SK-N-SH treated with all-trans-retinoic acid at 6 μM for 48 hours (cell line): Measurements from ENCODE around the gene AKAP1.

Source experiments
- BACH2 ChIP-seq: fragments of 250-450 bp; sonication (Bioruptor Pico); IDR thresholded peaks from 2 replicates; pipeline ENCODE4 v1.9.0; 2021; ENCODE audit warnings: mild to moderate bottlenecking, borderline replicate concordance
- CSDC2 ChIP-seq: fragments of 250-450 bp; sonication (Bioruptor Pico); IDR thresholded peaks from 2 replicates; pipeline ENCODE4 v1.5.0; 2020; ENCODE audit warnings: mild to moderate bottlenecking, moderate library complexity
- CSRNP3 ChIP-seq: fragments of 250-450 bp; sonication (Bioruptor Pico); IDR thresholded peaks from 2 replicates; pipeline ENCODE4 v1.5.1; 2021; ENCODE audit warnings: mild to moderate bottlenecking, moderate library complexity
- OSR1 ChIP-seq: fragments of 250-450 bp; sonication (Bioruptor Pico); IDR thresholded peaks from 2 replicates; pipeline ENCODE4 v1.8.0; 2022; ENCODE audit warnings: moderate library complexity, mild to moderate bottlenecking, inconsistent platforms
- POU6F1 ChIP-seq: fragments of 250-450 bp; sonication (Bioruptor Pico); IDR thresholded peaks from 2 replicates; pipeline ENCODE4 v1.8.0; 2021; ENCODE audit warnings: low read depth, mild to moderate bottlenecking, moderate library complexity, borderline replicate concordance
- ZFP3 ChIP-seq: fragments of 250-450 bp; sonication (Bioruptor Pico); IDR thresholded peaks from 2 replicates; pipeline ENCODE4 v1.5.0; 2020; ENCODE audit warnings: mild to moderate bottlenecking, moderate library complexity
- ZFP30 ChIP-seq: fragments of 450-650 bp; formaldehyde crosslinking; IDR thresholded peaks from 2 replicates; pipeline ENCODE4 v1.5.0; 2022; ENCODE audit warnings: mild to moderate bottlenecking, moderate library complexity
- TF ChIP-seq, protein P1 (sequence below): fragments of 250-450 bp; sonication (Bioruptor Pico); IDR thresholded peaks from 2 replicates; pipeline ENCODE4 v1.8.0; 2020; ENCODE audit warnings: mild to moderate bottlenecking, moderate library complexity, borderline replicate concordance

DNA sequence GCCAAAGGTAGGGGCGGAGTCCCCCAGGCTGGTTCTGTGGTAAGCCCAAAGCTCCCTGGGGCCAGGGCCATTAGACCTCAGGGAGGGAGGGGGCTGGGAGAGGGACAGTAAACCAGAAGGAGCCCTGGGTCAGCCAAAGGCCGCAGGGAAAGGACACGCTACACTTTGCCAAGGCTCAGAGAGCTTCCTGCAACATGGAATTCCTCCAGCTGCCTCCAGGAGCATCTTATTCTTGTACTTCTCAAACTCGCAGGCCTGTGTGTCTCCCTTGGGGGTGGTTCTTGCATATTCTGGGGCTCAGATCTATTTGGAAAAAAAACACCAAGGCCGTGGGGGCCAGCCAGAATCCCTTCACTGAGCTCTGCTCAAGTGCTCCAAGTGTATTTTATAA lies 25.1 kb downstream of the AKAP1 start:
- TF ChIP-seq BACH2 (CRISPR knock-in tag) = no peak
- TF ChIP-seq, protein P1, sequence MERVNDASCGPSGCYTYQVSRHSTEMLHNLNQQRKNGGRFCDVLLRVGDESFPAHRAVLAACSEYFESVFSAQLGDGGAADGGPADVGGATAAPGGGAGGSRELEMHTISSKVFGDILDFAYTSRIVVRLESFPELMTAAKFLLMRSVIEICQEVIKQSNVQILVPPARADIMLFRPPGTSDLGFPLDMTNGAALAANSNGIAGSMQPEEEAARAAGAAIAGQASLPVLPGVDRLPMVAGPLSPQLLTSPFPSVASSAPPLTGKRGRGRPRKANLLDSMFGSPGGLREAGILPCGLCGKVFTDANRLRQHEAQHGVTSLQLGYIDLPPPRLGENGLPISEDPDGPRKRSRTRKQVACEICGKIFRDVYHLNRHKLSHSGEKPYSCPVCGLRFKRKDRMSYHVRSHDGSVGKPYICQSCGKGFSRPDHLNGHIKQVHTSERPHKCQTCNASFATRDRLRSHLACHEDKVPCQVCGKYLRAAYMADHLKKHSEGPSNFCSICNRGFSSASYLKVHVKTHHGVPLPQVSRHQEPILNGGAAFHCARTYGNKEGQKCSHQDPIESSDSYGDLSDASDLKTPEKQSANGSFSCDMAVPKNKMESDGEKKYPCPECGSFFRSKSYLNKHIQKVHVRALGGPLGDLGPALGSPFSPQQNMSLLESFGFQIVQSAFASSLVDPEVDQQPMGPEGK (CRISPR knock-in tag) = no peak
- no peak for TF ChIP-seq CSRNP3 (CRISPR knock-in tag)
- TF ChIP-seq ZFP30 (CRISPR knock-in tag) = no peak
- TF ChIP-seq CSDC2 (CRISPR knock-in tag) = no peak
- no peak for TF ChIP-seq OSR1 (CRISPR knock-in tag)
- TF ChIP-seq POU6F1 (CRISPR knock-in tag) = no peak
- TF ChIP-seq ZFP3 (CRISPR knock-in tag) = no peak
